ENCODE measurements around the gene C19orf85.
"Not testable (repeated sequence)": the region's sequence is repeated elsewhere in the genome, so short reads cannot be mapped to it uniquely, and the experiment has no call there.

The C19orf85 gene

GRCh38 chr19:55461259-55461973 lies 3.1 kb downstream of the C19orf85 start, which contains the start of gene ISOC2:
Gene ISOC2, minus strand, starts transcription at chr19:55461642. Its CDS starts 5,156 bp downstream, at chr19:55456486.
- peak; percentile 100 for DNase-seq
- in situ Hi-C loops (cut with MboI; ENCODE audit: low pct_unique_long_range_greater_than_20kb, low sequenced_read_pairs): no loop called here

- DNase-seq: peak; percentile 55
- in situ Hi-C loops (cut with MboI; ENCODE audit: low pct_unique_long_range_greater_than_20kb, low sequenced_read_pairs): no loop called here
These were observed 3.8 kb downstream of the C19orf85 start for GRCh38 chr19:55460670-55461258.

DNA sequence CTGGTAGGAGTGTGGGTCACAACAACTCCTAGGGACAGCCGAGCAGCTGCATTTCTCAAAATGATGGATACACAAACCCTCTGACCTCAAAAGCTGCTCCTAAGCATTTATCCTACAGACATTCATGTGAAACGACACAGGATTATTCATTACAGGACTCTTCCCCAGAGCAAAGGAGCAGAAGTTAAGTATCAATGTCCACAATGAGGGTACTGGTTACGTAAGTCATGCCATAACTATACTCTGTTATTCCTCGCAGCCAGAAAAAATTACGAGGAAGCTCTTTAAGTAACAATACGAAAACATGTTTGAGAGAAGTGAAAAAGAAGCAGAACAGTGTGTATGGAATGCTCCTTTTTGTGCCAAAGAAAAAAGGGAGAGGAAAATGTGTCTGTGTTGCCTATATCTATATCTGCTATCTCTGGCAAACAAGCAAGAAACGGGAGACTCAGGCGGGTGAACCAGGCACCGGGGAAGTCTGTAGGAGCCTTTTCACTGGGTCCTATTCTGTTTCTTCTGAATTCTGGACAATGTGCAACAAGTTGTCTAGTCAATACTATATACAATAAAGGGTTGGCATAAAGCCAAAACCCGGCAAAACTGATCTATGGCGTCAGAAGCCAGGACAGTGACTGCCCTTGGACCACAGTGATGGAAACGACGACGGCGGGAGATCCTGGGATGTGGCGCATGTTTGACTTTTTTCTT lies 4.4 kb downstream of the C19orf85 start:
- no peak for DNase-seq
- in situ Hi-C loops (cut with MboI; ENCODE audit: low pct_unique_long_range_greater_than_20kb, low sequenced_read_pairs): no loop called here

GRCh38 chr19:55459551-55459949 lies 5.0 kb downstream of the C19orf85 start:
- DNase-seq: no peak
- in situ Hi-C loops (cut with MboI; ENCODE audit: low pct_unique_long_range_greater_than_20kb, low sequenced_read_pairs): no loop called here

- no peak for DNase-seq
- in situ Hi-C loops (cut with MboI; ENCODE audit: low pct_unique_long_range_greater_than_20kb, low sequenced_read_pairs): no loop called here
These were observed 6.7 kb downstream of the C19orf85 start for GRCh38 chr19:55457683-55458457.

DNA sequence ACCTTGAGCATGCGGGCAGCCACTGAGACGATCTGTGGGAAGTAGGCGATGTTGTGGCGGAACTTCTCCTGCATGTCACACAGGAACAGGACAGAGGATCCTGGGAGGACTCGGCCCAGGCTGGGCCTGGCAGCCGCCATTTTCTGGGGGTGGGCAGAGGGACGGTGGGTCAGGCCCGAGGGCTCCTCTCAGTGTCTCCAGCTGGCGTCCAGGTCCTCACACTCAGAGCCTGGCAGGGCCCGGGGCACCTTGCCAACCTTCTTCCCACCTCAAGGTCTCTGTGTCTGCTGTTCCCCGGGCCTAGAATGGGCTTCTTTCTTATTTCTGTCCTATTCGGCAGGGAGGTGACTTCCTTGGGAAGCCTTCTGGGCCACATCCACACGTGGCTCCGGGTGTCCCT lies 8.2 kb downstream of the C19orf85 start:
- in situ Hi-C loops (cut with MboI; ENCODE audit: low pct_unique_long_range_greater_than_20kb, low sequenced_read_pairs): no loop called here

DNA sequence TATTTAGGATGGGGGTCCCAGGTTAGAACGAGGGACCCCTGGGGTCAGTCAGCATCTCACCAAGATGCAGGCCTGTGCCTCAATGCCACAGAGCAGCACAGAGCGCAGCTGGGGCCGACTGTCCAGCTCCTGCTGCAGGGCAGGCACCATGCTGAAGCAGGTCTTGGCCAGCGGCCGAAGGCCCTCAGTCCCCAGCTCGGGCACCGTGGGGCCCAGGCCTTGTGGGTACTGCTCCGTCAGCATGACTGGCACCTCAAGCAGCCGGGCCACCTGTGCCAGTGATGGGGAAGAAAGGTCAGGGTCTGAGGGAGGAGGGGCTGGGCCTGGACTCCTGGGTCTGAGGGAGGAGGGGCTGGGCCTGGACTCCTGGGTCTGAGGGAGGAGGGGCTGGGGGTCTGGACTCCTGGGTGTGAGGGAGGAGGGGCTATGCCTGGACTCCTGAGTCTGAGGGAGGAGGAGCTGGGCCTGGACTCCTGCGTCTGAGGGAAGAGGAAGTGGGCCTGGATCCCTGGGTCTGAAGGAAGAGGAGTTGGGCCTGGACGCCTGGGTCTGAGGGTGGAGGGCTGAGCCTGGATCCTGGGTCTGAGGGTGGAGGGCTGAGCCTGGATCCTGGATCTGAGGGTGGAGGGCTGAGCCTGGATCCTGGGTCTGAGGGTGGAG lies 8.8 kb downstream of the C19orf85 start:
- no peak for DNase-seq
- in situ Hi-C loops (cut with MboI; ENCODE audit: low pct_unique_long_range_greater_than_20kb, low sequenced_read_pairs): no loop called here

More for the DNA sequence above, 8.2 kb downstream of the C19orf85 start:
- DNase-seq: no peak

GRCh38 chr19:55454787-55455243 lies 9.7 kb downstream of the C19orf85 start:
- in situ Hi-C loops (cut with MboI; ENCODE audit: low pct_unique_long_range_greater_than_20kb, low sequenced_read_pairs): no loop called here
- DNase-seq: peak; percentile 65

- in situ Hi-C loops (cut with MboI; ENCODE audit: low pct_unique_long_range_greater_than_20kb, low sequenced_read_pairs): no loop called here
- DNase-seq: no peak
These were observed 10.9 kb downstream of the C19orf85 start for GRCh38 chr19:55453511-55454260.

GRCh38 chr19:55452749-55453346 lies 11.7 kb downstream of the C19orf85 start:
- peak; percentile 74 for DNase-seq
- in situ Hi-C loops (cut with MboI; ENCODE audit: low pct_unique_long_range_greater_than_20kb, low sequenced_read_pairs): no loop called here

- in situ Hi-C loops (cut with MboI; ENCODE audit: low pct_unique_long_range_greater_than_20kb, low sequenced_read_pairs): no loop called here
- no peak for DNase-seq
These were observed 12.4 kb downstream of the C19orf85 start for GRCh38 chr19:55451965-55452748.

DNA sequence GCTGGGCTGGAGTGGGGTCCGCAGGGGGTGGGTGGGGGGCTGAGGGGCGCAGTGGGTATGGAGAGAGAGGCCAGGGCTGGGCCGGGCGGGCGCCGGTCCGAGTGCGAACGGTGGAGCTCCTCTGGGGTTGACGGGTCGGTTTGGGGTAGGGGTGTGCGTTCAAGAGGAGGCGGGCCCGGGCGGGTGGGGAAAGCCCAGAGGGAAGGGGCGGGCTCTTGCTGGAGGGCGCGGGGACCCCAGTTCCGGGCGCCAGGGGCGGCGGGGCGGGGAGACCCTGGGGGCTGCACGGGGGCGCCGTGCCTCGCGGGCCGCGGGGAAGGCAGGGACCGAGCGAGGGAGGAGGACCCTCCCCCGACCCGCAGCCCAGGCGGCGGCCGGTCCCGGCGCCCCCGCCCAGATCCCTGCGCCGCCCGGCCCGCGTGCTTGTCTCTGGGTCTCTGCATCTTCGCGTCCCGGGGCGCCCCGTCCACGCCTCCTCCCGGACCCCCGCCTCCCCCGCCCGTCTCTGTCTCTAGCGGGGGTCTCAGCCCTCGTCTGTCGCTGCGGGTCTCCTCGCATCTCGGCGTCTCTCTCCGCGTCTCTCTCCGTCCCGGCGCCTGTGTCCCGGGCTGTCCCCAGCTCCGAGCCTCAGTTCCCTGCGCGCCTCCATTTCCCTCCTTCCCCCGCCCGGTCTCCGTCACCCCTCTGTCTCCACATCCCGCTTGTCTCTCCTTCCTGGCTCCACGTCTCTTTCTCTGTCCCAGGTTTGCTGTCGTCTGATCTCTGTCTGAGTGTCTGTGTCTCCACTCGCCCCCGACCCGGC lies 13.2 kb downstream of the C19orf85 start:
- in situ Hi-C loops (cut with MboI; ENCODE audit: low pct_unique_long_range_greater_than_20kb, low sequenced_read_pairs): no loop called here

DNA sequence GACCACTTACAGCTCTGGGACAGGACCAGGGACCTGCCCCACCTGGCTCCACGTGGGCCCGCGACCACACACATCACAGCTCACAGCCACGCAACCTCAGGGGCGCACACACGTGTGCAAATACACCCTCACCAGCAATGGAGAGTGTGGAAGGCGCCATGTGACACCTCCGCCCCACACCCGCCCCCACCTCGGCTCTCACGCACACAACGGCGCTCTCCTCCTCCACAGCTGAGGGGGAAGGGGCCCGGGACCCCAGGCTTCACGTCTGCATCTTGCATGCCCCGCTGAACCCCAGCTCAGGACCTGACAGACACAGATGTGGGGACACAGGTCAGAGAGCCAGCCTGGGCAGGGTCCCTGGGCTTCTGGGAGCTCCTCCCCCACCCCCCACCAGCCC lies 15.1 kb downstream of the C19orf85 start:
- in situ Hi-C loops (cut with MboI; ENCODE audit: low pct_unique_long_range_greater_than_20kb, low sequenced_read_pairs): no loop called here

More for the DNA sequence above, 13.2 kb downstream of the C19orf85 start:
- no peak for DNase-seq

GRCh38 chr19:55448175-55448490 lies 16.4 kb downstream of the C19orf85 start:
- in situ Hi-C loops (cut with MboI; ENCODE audit: low pct_unique_long_range_greater_than_20kb, low sequenced_read_pairs); DNase-seq: not testable (repeated sequence)

More for the DNA sequence above, 15.1 kb downstream of the C19orf85 start:
- DNase-seq: no peak

GRCh38 chr19:55447421-55448174 lies 17.0 kb downstream of the C19orf85 start:
- in situ Hi-C loops (cut with MboI; ENCODE audit: low pct_unique_long_range_greater_than_20kb, low sequenced_read_pairs): no loop called here

DNA sequence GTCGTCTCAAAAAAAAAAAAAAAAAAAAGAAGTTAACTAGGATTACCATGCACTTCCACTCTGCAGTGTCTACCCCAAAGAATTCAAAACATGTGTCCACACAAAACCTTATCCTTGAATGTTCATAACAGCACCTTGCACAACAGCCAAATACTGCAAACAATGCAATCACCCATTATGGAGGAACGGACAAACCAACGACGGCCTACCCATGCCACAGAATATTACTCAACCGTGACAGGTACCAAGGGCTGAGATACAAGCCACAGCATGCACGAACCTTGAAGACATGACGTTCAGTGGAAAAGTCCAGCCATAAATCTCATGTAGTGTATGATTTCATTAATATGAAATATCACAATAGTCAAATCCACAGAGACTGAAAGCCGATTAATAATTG lies 18.5 kb downstream of the C19orf85 start:
- no peak for DNase-seq
- in situ Hi-C loops (cut with MboI; ENCODE audit: low pct_unique_long_range_greater_than_20kb, low sequenced_read_pairs): no loop called here

More at GRCh38 chr19:55447421-55448174, 17.0 kb downstream of the C19orf85 start:
- DNase-seq: peak; percentile 58

Measured in KBM-7 (cell line).